Subcutaneous adipose tissue (tissue), 4 donors: ENCODE data around the gene MIA2. TPM values are rescaled to one million over a fixed set of nuclear protein-coding genes. Genes with fewer than 3 reads are reported as not detected.

Experiments
- CTCF ChIP-seq: fragments of 450-650 bp; IDR thresholded peaks from one replicate; pipeline ENCODE4 v1.5.1; 2016; ENCODE audit warnings: low read depth, mild to moderate bottlenecking, control low read depth, antibody characterized with exemption, moderate library complexity
- total RNA-seq, 4 donors: library from RNA; depleted of rRNA; stranded (reverse); fragments of >200 nt; gene quantifications; one replicate each; pipeline ENCODE4 v1.1.0, GENCODE V29; 2016

Gene MIA2
- total RNA-seq, 4 donors from 2014 or later, result 17.6 to 23.3 (median 19.0) TPM

- no peak for TF ChIP-seq CTCF
Observed at GRCh38 chr14:39319381-39319780, 85.7 kb downstream of the MIA2 start.

GRCh38 chr14:39320318-39320717 lies 86.6 kb downstream of the MIA2 start:
- no peak for TF ChIP-seq CTCF

GRCh38 chr14:39322807-39323206 lies 89.1 kb downstream of the MIA2 start:
- no peak for TF ChIP-seq CTCF

- no peak for TF ChIP-seq CTCF
Observed at GRCh38 chr14:39324097-39324496, 90.4 kb downstream of the MIA2 start.

GRCh38 chr14:39339003-39339402 lies 105.3 kb downstream of the MIA2 start:
- no peak for TF ChIP-seq CTCF

- no peak for TF ChIP-seq CTCF
Observed at GRCh38 chr14:39342768-39343167, 109.1 kb downstream of the MIA2 start.

- TF ChIP-seq CTCF, result no peak
Observed at GRCh38 chr14:39343614-39344013, 109.9 kb downstream of the MIA2 start.
